ENCODE results near the gene ADAMTS2.

Gene ADAMTS2

DNA sequence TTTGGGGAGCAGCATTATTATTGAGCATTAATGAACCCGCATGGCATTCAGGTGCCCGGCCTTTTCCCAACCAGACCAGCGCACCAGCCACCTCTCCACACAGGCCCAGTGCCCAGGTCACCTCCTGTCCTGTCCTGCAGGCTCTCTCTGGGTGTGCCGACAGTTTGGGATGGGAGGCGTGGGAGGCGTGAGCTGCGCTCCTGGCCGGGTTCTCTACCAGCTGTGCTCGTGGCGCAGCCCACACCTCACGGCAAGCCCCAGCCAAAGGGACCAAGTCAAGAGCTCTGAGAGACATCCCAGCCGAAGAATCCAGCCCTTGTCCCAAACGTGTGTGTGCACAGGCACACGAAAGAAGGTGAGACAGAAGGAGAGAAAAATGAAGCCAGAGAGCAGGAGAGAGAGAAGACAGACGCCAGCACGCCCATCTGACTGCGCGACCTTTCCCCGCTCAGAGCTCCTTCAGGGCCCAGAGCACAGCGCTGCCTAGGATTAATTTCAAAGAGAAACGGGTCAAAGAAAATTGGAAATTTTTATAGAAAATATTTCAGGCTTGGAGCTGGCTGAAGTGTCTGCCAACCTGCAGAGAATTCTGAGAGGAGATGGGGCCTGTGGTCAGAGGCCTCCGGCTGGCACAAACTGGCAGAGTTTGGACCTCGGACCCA is 81.7 kb downstream of the ADAMTS2 start:
- no peak overlapping the region for H3K4me3 ChIP-seq (ENCODE audit: low read depth, low read length)
- DNase-seq (ENCODE audit: low read depth) = no peak
- TF ChIP-seq, protein P1, sequence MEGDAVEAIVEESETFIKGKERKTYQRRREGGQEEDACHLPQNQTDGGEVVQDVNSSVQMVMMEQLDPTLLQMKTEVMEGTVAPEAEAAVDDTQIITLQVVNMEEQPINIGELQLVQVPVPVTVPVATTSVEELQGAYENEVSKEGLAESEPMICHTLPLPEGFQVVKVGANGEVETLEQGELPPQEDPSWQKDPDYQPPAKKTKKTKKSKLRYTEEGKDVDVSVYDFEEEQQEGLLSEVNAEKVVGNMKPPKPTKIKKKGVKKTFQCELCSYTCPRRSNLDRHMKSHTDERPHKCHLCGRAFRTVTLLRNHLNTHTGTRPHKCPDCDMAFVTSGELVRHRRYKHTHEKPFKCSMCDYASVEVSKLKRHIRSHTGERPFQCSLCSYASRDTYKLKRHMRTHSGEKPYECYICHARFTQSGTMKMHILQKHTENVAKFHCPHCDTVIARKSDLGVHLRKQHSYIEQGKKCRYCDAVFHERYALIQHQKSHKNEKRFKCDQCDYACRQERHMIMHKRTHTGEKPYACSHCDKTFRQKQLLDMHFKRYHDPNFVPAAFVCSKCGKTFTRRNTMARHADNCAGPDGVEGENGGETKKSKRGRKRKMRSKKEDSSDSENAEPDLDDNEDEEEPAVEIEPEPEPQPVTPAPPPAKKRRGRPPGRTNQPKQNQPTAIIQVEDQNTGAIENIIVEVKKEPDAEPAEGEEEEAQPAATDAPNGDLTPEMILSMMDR (IDR thresholded peaks at IDR 0.05; ENCODE audit: insufficient read depth, low read depth, low read length, missing control alignments) = no peak

- H3K4me3 ChIP-seq (ENCODE audit: low read depth, low read length) = no peak overlapping the region
- TF ChIP-seq, protein P1 (IDR thresholded peaks at IDR 0.05; ENCODE audit: insufficient read depth, low read depth, low read length, missing control alignments) = no peak
- DNase-seq (ENCODE audit: low read depth) = no peak
These were observed 82.9 kb downstream of the ADAMTS2 start for GRCh38 chr5:179262126-179262920.

- no peak overlapping the region for H3K4me3 ChIP-seq (ENCODE audit: low read depth, low read length)
- TF ChIP-seq, protein P1 (IDR thresholded peaks at IDR 0.05; ENCODE audit: insufficient read depth, low read depth, low read length, missing control alignments) = no peak
- no peak for DNase-seq (ENCODE audit: low read depth)
These were observed 83.7 kb downstream of the ADAMTS2 start for GRCh38 chr5:179261301-179262125.

GRCh38 chr5:179260324-179261070 is 84.8 kb downstream of the ADAMTS2 start:
- DNase-seq (ENCODE audit: low read depth) = no peak
- TF ChIP-seq, protein P1 (IDR thresholded peaks at IDR 0.05; ENCODE audit: insufficient read depth, low read depth, low read length, missing control alignments) = no peak
- no peak overlapping the region for H3K4me3 ChIP-seq (ENCODE audit: low read depth, low read length)

GRCh38 chr5:179259731-179260323 is 85.4 kb downstream of the ADAMTS2 start:
- DNase-seq (ENCODE audit: low read depth) = no peak
- TF ChIP-seq, protein P1 (IDR thresholded peaks at IDR 0.05; ENCODE audit: insufficient read depth, low read depth, low read length, missing control alignments) = no peak
- no peak overlapping the region for H3K4me3 ChIP-seq (ENCODE audit: low read depth, low read length)
